ENCODE measurements around the gene SPOUT1.

GRCh38 chr9:128838338-128838737, 8.7 kb upstream of the SPOUT1 start:
- no peak for TF ChIP-seq CTCF (IDR thresholded peaks at IDR 0.05 in 8 of 11, conservative IDR thresholded peaks at IDR 0.05 in 3 of 11)
- no peak for TF ChIP-seq POLR2AphosphoS5 (IDR thresholded peaks at IDR 0.05)
